OCI-M2 (cell line): ENCODE measurements around the gene HADH.
"Not testable (repeated sequence)": the region's sequence is repeated elsewhere in the genome, so short reads cannot be mapped to it uniquely, and the experiment has no call there.

Experiments
- DNase-seq: peaks from one replicate; lab custom pipeline; 2025; ENCODE audit not compliant: unreplicated experiment; lab: John Stamatoyannopoulos, UW

HADH gene

GRCh38 chr4:107994894-107995293, 5.2 kb downstream of the HADH start:
- no peak for DNase-seq

GRCh38 chr4:107996949-107997788, 7.5 kb downstream of the HADH start:
- no peak for DNase-seq

GRCh38 chr4:107997794-107998193, 8.1 kb downstream of the HADH start:
- DNase-seq, result no peak

GRCh38 chr4:107999932-108000539, 10.3 kb downstream of the HADH start:
- no peak for DNase-seq

- DNase-seq, result no peak
These were observed 11.9 kb downstream of the HADH start for GRCh38 chr4:108001540-108002135.

- no peak for DNase-seq
These were observed 14.4 kb downstream of the HADH start for GRCh38 chr4:108003982-108004515.

GRCh38 chr4:108004646-108005045, 15.0 kb downstream of the HADH start:
- no peak for DNase-seq

GRCh38 chr4:108005807-108006206, 16.1 kb downstream of the HADH start:
- no peak for DNase-seq

GRCh38 chr4:108006361-108006760, 16.7 kb downstream of the HADH start:
- no peak for DNase-seq

GRCh38 chr4:108007984-108008383, 18.3 kb downstream of the HADH start:
- no peak for DNase-seq

GRCh38 chr4:108008721-108009120, 19.0 kb downstream of the HADH start:
- no peak for DNase-seq

GRCh38 chr4:108010167-108010566, 20.5 kb downstream of the HADH start:
- DNase-seq, result no peak

GRCh38 chr4:108012382-108012781, 22.7 kb downstream of the HADH start:
- not testable (repeated sequence) for DNase-seq

- no peak for DNase-seq
These were observed 23.6 kb downstream of the HADH start for GRCh38 chr4:108013327-108013726.

GRCh38 chr4:108013955-108014354, 24.3 kb downstream of the HADH start:
- no peak for DNase-seq

GRCh38 chr4:108018040-108018883, 28.6 kb downstream of the HADH start:
- DNase-seq, result no peak

GRCh38 chr4:108018884-108019187, 29.1 kb downstream of the HADH start:
- DNase-seq, result no peak

GRCh38 chr4:108024085-108024877, 34.6 kb downstream of the HADH start:
- DNase-seq, result no peak

GRCh38 chr4:108024878-108025165, 35.1 kb downstream of the HADH start:
- no peak for DNase-seq

- no peak for DNase-seq
These were observed 39.5 kb downstream of the HADH start for GRCh38 chr4:108029016-108029720.
